Urothelium cell line (cell line): ENCODE results near the gene EIF3F.
"Not testable (repeated sequence)": the region's sequence is repeated elsewhere in the genome, so short reads cannot be mapped to it uniquely, and the experiment has no call there.

ENCODE experiments used
- DNase-seq: peaks from one replicate; pipeline ENCODE4 v3.0.0; 2011; ENCODE audit warnings: low spot score, mixed read lengths
- FAIRE-seq: peaks from 2 replicates; lab custom pipeline; 2011; peaks lifted over from hg19 to GRCh38; lab: Jason Lieb, UNC

The EIF3F gene

GRCh38 chr11:7983832-7984590 lies 3.1 kb upstream of the EIF3F start:
- FAIRE-seq = no peak
- DNase-seq = no peak

- DNase-seq, FAIRE-seq: not testable (repeated sequence)
These were observed 385 bp downstream of the EIF3F start for GRCh38 chr11:7987560-7987883.

GRCh38 chr11:7994581-7995278 lies 7.6 kb downstream of the EIF3F start:
- DNase-seq = no peak

GRCh38 chr11:7999795-8000194 lies 12.7 kb downstream of the EIF3F start:
- FAIRE-seq = no peak
- no peak for DNase-seq

More at GRCh38 chr11:7994581-7995278, 7.6 kb downstream of the EIF3F start:
- FAIRE-seq = no peak

GRCh38 chr11:8000390-8000789 lies 13.3 kb downstream of the EIF3F start:
- DNase-seq = no peak
- no peak for FAIRE-seq

GRCh38 chr11:8002676-8003075 lies 15.5 kb downstream of the EIF3F start:
- FAIRE-seq = no peak
- DNase-seq = no peak

GRCh38 chr11:8003187-8003586 lies 16.1 kb downstream of the EIF3F start:
- no peak for FAIRE-seq

GRCh38 chr11:8004008-8004407 lies 16.9 kb downstream of the EIF3F start:
- FAIRE-seq = no peak
- DNase-seq = no peak

More at GRCh38 chr11:8003187-8003586, 16.1 kb downstream of the EIF3F start:
- no peak for DNase-seq

GRCh38 chr11:8005556-8005955 lies 18.4 kb downstream of the EIF3F start:
- FAIRE-seq (no peak), DNase-seq (no peak)

GRCh38 chr11:8006349-8006977 lies 19.3 kb downstream of the EIF3F start:
- DNase-seq = peak; percentile 75
- peak; percentile 85 for FAIRE-seq

GRCh38 chr11:8008212-8008611 lies 21.1 kb downstream of the EIF3F start:
- FAIRE-seq (no peak), DNase-seq (no peak)

GRCh38 chr11:8009856-8010255 lies 22.7 kb downstream of the EIF3F start:
- FAIRE-seq (no peak), DNase-seq (no peak)

- FAIRE-seq (no peak), DNase-seq (no peak)
These were observed 24.2 kb downstream of the EIF3F start for GRCh38 chr11:8011371-8011770.

GRCh38 chr11:8011981-8012444 lies 24.9 kb downstream of the EIF3F start:
- DNase-seq = peak; percentile 57
- FAIRE-seq = no peak

- DNase-seq (no peak), FAIRE-seq (no peak)
These were observed 26.7 kb downstream of the EIF3F start for GRCh38 chr11:8013833-8014232.

- FAIRE-seq (no peak), DNase-seq (no peak)
These were observed 28.7 kb downstream of the EIF3F start for GRCh38 chr11:8015753-8016239.

- FAIRE-seq (no peak), DNase-seq (no peak)
These were observed 29.3 kb downstream of the EIF3F start for GRCh38 chr11:8016440-8016839.

- DNase-seq (no peak), FAIRE-seq (no peak)
These were observed 29.9 kb downstream of the EIF3F start for GRCh38 chr11:8017071-8017470.

- FAIRE-seq (no peak), DNase-seq (no peak)
These were observed 30.9 kb downstream of the EIF3F start for GRCh38 chr11:8017894-8018483.

GRCh38 chr11:8018484-8019313 lies 31.6 kb downstream of the EIF3F start:
- FAIRE-seq (no peak), DNase-seq (peak; percentile 65)
